Fibroblast of villous mesenchyme (primary cell): ENCODE results near the gene CCR5AS.
A peak's percentile ranks its signal among the peaks of the same experiment; 100 is the strongest.
"Not testable (repeated sequence)": the region's sequence is repeated elsewhere in the genome, so short reads cannot be mapped to it uniquely, and the experiment has no call there.

ENCODE experiments used
- DNase-seq: peaks from one replicate; pipeline ENCODE4 v3.0.0-alpha.2; 2010; ENCODE audit warnings: low read depth
- H3K4me3 ChIP-seq: 2 replicates; pipeline ENCODE4 v1.5.1; 2011; ENCODE audit warnings: low read depth, mild to moderate bottlenecking, low read length
- CTCF ChIP-seq: IDR thresholded peaks from 2 replicates; pipeline ENCODE4 v1.5.1; 2012; ENCODE audit warnings: low read depth, mild to moderate bottlenecking, low read length; ENCODE audit not compliant: insufficient read depth

CCR5AS gene

GRCh38 chr3:46435081-46435726 is 28.3 kb upstream of the CCR5AS start:
- no peak for DNase-seq
- TF ChIP-seq CTCF, result no peak
- no peak overlapping the region for H3K4me3 ChIP-seq

- no peak overlapping the region for H3K4me3 ChIP-seq
- DNase-seq, result no peak
- TF ChIP-seq CTCF, result no peak
Measured at GRCh38 chr3:46433841-46434240, 27.0 kb upstream of the CCR5AS start.

- H3K4me3 ChIP-seq, result not testable (repeated sequence)
- peak; percentile 20 for DNase-seq
Measured at GRCh38 chr3:46433118-46433517, 26.3 kb upstream of the CCR5AS start.

GRCh38 chr3:46431905-46432304 is 25.0 kb upstream of the CCR5AS start:
- not testable (repeated sequence) for DNase-seq, H3K4me3 ChIP-seq

- not testable (repeated sequence) for DNase-seq, H3K4me3 ChIP-seq
Measured at GRCh38 chr3:46430879-46431278, 24.0 kb upstream of the CCR5AS start.

- no peak for DNase-seq
- H3K4me3 ChIP-seq, result no peak overlapping the region
- TF ChIP-seq CTCF, result no peak
Measured at GRCh38 chr3:46429671-46430070, 22.8 kb upstream of the CCR5AS start.

GRCh38 chr3:46429250-46429649 is 22.4 kb upstream of the CCR5AS start:
- DNase-seq, result no peak
- no peak overlapping the region for H3K4me3 ChIP-seq
- TF ChIP-seq CTCF, result no peak

GRCh38 chr3:46427916-46428833 is 21.3 kb upstream of the CCR5AS start:
- no peak for TF ChIP-seq CTCF
- DNase-seq, result no peak
- H3K4me3 ChIP-seq, result no peak overlapping the region
